ENCODE data around the gene FHL2. TPM values are rescaled to one million over a fixed set of nuclear protein-coding genes. Genes with fewer than 3 reads are reported as not detected.

The FHL2 gene
- total and polyA plus RNA-seq, 2 donors (not counting 3 experiments of a cell fraction or from before 2014, with no cell fraction given), result 197 to 491 TPM

- Histone ChIP-seq H3K9me3 (replicated peaks; ENCODE audit: control insufficient read depth, insufficient read depth, low read length) (no peaks in the 10 kb centered on the region), H4K20me1 (replicated peaks; ENCODE audit: control insufficient read depth, extremely low read depth, insufficient read depth, low read length) (no peaks in the 10 kb centered on the region), H3K36me3 (ENCODE audit: control insufficient read depth in 2 of 2, extremely low read depth in 1 of 2, insufficient read depth in 2 of 2, low read length in 2 of 2) (peaks cover 47 to 58% of the 10 kb centered on the region in 2 experiments), H3K4me3 (replicated peaks in 1 of 3; ENCODE audit: insufficient read depth in 1 of 3, low read depth in 1 of 3, low read length in 3 of 3) (no peak overlapping the region), H3K27ac (ENCODE audit: insufficient read depth, low read depth, low read length) (peak overlapping the region; percentile 92), H3K9me1 (replicated peaks; ENCODE audit: control insufficient read depth, extremely low read depth, insufficient read depth, low read length) (no peaks in the 10 kb centered on the region), H3K27me3 (ENCODE audit: control insufficient read depth in 2 of 2, insufficient read depth in 2 of 2, low read length in 2 of 2) (no peaks in the 10 kb centered on the region), H2AFZ (ENCODE audit: low read depth, low read length) (no peak overlapping the region), H3K79me2 (ENCODE audit: control insufficient read depth, insufficient read depth, low read length) (peaks cover 91% of the 10 kb centered on the region), H3K4me1 (ENCODE audit: control insufficient read depth, extremely low read depth, insufficient read depth, low read length) (peaks cover 69% of the 10 kb centered on the region), H3K4me2 (ENCODE audit: insufficient read depth, low read length) (no peak overlapping the region), H3K9ac (replicated peaks; ENCODE audit: extremely low read depth, insufficient read depth, low read length) (peak overlapping the region; percentile 58)
- dilution Hi-C loops (cut with MboI; ENCODE audit: extremely low pct_ligation_motif_present, low sequenced_read_pairs), result no loop called here
- ChIA-PET POLR2A (interaction anchor here (1.2 kb wide), 2 partner anchors 16 to 142 kb away, joined by 3 to 8 read pairs; no protein-coding TSS in a partner anchor), CTCF (interaction anchor here (1.0 to 4.5 kb wide), 2 partner anchors 30 to 146 kb away, joined by 3 to 16 read pairs; no protein-coding TSS in a partner anchor)
- no TSS peak for BruUV-seq (replicated peaks)
- TF ChIP-seq JUN (IDR thresholded peaks at IDR 0.05; ENCODE audit: borderline replicate concordance, insufficient read depth, insufficient read length, low read depth), result no peak
- TF ChIP-seq POLR2AphosphoS5 (IDR thresholded peaks at IDR 0.05; ENCODE audit: insufficient read depth, low read depth, low read length), result peak; percentile 38
- intact Hi-C loops (cut with micrococcal nuclease), result no loop called here
- FAIRE-seq, result peak; percentile 53
- DNase-seq (ENCODE audit: low read depth, low spot score), result peak; percentile 46
Observed at GRCh38 chr2:105375001-105375561, 23.8 kb downstream of the FHL2 start.

- dilution Hi-C loops (cut with MboI; ENCODE audit: extremely low pct_ligation_motif_present, low sequenced_read_pairs), result no loop called here
- peaks cover 90% of the 10 kb centered on the region for H3K79me2 ChIP-seq (ENCODE audit: control insufficient read depth, insufficient read depth, low read length)
- DNase-seq (ENCODE audit: low read depth, low spot score) (no peak), FAIRE-seq (no peak)
- no peak overlapping the region for H2AFZ ChIP-seq (ENCODE audit: low read depth, low read length)
- intact Hi-C loops (cut with micrococcal nuclease), result no loop called here
- no peaks in the 10 kb centered on the region for H3K27me3 ChIP-seq (ENCODE audit: control insufficient read depth in 2 of 2, insufficient read depth in 2 of 2, low read length in 2 of 2)
- H3K4me2 ChIP-seq (ENCODE audit: insufficient read depth, low read length), result no peak overlapping the region
- H4K20me1 ChIP-seq (replicated peaks; ENCODE audit: control insufficient read depth, extremely low read depth, insufficient read depth, low read length), result no peaks in the 10 kb centered on the region
- CTCF ChIA-PET, result interaction anchor here (1.0 to 4.5 kb wide), 2 partner anchors 29 to 147 kb away, joined by 3 to 16 read pairs; no protein-coding TSS in a partner anchor
- H3K27ac ChIP-seq (ENCODE audit: insufficient read depth, low read depth, low read length), result peak overlapping the region; percentile 1
- H3K9me3 ChIP-seq (replicated peaks; ENCODE audit: control insufficient read depth, insufficient read depth, low read length), result no peaks in the 10 kb centered on the region
- H3K36me3 ChIP-seq (ENCODE audit: control insufficient read depth in 2 of 2, extremely low read depth in 1 of 2, insufficient read depth in 2 of 2, low read length in 2 of 2), result peaks cover 54 to 60% of the 10 kb centered on the region in 2 experiments
- BruUV-seq (replicated peaks), result no TSS peak
- peaks cover 62% of the 10 kb centered on the region for H3K4me1 ChIP-seq (ENCODE audit: control insufficient read depth, extremely low read depth, insufficient read depth, low read length)
- H3K9ac ChIP-seq (replicated peaks; ENCODE audit: extremely low read depth, insufficient read depth, low read length), result no peak overlapping the region
- POLR2A ChIA-PET, result interaction anchor here (1.2 kb wide), 1 partner anchor 17 kb away, joined by 3 read pairs; no protein-coding TSS in a partner anchor
- H3K4me3 ChIP-seq (replicated peaks in 1 of 3; ENCODE audit: insufficient read depth in 1 of 3, low read depth in 1 of 3, low read length in 3 of 3), result no peak overlapping the region
- TF ChIP-seq EZH2 (IDR thresholded peaks at IDR 0.05; ENCODE audit: borderline replicate concordance, low read depth, low read length, severe bottlenecking) (no peak), POLR2A (IDR thresholded peaks at IDR 0.05; ENCODE audit: low read depth, low read length) (peak; percentile 23)
- H3K9me1 ChIP-seq (replicated peaks; ENCODE audit: control insufficient read depth, extremely low read depth, insufficient read depth, low read length), result no peaks in the 10 kb centered on the region
Observed at GRCh38 chr2:105373895-105374401, 24.9 kb downstream of the FHL2 start.

Measured in endothelial cell of umbilical vein (primary cell).